ENCODE measurements around the gene SSBP3. TPM values are rescaled to one million over a fixed set of nuclear protein-coding genes. Genes with fewer than 3 reads are reported as not detected.
"Not testable (repeated sequence)": the region's sequence is repeated elsewhere in the genome, so short reads cannot be mapped to it uniquely, and the experiment has no call there.

Gene SSBP3
- total RNA-seq, 1 experiment from 2014 or later: 56.0 TPM

DNA sequence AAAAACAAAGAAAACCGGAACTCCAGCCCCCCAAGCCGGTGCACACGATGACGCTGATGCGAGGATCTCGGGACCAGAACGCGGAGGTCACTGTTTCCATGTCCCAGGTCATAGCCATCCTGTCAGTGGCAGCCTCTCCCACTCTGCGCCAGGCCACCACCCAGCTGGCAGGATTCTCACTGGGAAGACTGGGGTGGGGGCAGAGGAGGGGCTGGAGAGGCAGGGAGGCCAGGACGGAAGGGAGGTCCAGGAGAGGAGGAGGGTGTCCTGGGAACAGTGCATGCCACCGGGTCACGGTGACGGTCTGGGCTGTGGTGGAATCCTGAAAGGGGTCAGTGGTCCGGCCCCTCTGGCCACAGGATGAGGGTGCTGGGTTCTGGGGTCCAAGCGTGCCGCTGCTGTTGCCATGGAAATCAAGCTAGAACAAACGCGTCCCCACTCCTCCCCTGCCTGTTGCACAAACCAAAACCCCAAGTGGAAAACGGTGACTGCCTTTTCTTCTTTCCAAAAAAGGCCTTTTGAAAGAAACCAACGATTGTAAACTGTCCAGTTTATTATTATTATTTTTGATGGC lies 180.1 kb downstream of the SSBP3 start:
- no peaks in the 10 kb centered on the region for H3K9me3 ChIP-seq (replicated peaks)
- H3K27ac ChIP-seq: no peak overlapping the region
- DNase-seq (ENCODE audit: low read depth in 1 of 2, low spot score in 2 of 2): no peak
- H3K27me3 ChIP-seq (replicated peaks): no peaks in the 10 kb centered on the region
- H3K4me3 ChIP-seq: no peak overlapping the region
- peaks cover 36% of the 10 kb centered on the region for H3K4me1 ChIP-seq (replicated peaks)
- peaks cover 82% of the 10 kb centered on the region for H3K36me3 ChIP-seq

DNA sequence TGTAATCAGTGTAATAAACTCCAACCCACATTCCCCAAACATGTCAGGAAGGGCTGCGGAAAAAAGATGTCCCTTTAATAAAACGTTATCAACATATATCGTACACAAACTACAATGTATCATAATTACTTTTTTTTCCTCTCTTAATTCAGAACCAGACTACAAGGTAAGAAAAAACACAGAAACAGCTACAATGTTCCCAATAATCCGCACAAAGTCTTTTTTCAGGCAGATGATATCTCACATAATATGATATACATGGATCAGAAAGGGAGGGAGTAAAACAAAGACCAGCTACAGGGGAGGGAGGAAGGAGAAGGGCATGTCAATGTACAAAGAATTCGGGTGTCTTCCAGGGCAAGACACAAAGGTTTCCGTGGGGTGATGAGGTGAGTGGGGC lies 180.8 kb downstream of the SSBP3 start:
- Histone ChIP-seq H3K27me3 (replicated peaks) (no peaks in the 10 kb centered on the region), H3K9me3 (replicated peaks) (no peaks in the 10 kb centered on the region), H3K36me3 (peaks cover 82% of the 10 kb centered on the region), H3K4me3 (no peak overlapping the region), H3K4me1 (replicated peaks) (peaks cover 36% of the 10 kb centered on the region), H3K27ac (no peak overlapping the region)
- no peak for DNase-seq (ENCODE audit: low read depth in 1 of 2, low spot score in 2 of 2)

DNA sequence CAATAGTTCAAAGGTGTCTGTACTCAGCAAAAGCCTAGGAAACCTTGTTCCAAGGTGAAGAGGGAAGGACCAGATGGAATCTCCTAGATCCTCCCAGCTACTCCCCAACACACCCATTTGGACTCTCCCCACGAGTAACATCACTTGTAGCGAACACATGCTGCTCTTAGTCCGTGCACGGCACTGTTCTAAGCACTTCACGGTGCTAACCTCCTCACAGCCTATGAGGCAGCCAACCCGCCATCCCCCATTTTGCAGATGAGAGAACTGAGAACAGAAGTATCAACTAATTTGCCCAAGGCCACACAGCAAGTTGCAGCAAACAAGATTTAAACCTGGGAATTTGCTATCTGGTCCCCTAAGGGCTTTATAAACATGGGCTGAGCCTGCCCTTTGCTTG lies 182.0 kb downstream of the SSBP3 start:
- Histone ChIP-seq H3K36me3 (peaks cover 84% of the 10 kb centered on the region), H3K4me3 (no peak overlapping the region), H3K9me3 (replicated peaks) (no peaks in the 10 kb centered on the region), H3K27me3 (replicated peaks) (no peaks in the 10 kb centered on the region), H3K4me1 (replicated peaks) (peaks cover 29% of the 10 kb centered on the region), H3K27ac (no peak overlapping the region)
- DNase-seq (ENCODE audit: low read depth in 1 of 2, low spot score in 2 of 2): no peak

DNA sequence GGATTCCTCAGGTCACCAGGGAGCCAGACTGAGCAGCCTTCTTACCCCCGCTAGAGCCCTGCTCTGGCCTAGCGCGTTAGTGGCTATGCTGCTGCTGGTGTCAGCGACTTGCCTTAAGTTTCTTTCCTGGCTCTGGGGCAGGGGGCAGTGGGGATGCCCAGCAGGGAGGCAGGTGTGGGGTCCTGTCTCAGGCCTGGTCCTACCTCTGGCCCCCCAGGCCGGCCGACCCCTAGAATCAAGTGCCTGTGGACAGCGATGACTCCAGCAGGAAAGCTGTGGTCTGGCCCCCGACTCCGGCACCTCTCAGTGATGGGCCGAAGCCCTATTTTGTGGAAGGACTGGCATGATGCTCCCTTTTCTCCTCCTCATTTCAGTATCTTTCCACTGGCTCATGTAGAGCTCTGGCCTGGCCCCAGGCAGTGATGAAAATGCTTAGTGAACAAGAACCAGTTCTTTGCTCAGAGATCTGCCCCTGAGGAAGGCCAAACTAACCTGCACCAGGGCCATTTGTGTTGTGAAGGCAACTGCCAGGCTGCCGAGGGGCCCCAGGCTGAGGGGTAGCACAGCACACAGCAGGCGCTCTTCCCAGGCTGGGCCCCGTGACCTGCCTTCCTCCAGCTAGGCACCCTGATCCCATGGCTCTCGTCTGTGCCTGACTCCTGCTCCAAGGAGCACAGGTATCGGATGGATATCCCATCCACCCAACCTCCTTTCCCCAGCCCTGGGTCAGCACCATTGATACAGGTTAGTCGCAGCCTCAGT lies 182.6 kb downstream of the SSBP3 start:
- no peaks in the 10 kb centered on the region for H3K9me3 ChIP-seq (replicated peaks)
- no peak overlapping the region for H3K27ac ChIP-seq
- no peaks in the 10 kb centered on the region for H3K27me3 ChIP-seq (replicated peaks)
- peaks cover 84% of the 10 kb centered on the region for H3K36me3 ChIP-seq
- peaks cover 23% of the 10 kb centered on the region for H3K4me1 ChIP-seq (replicated peaks)
- DNase-seq (ENCODE audit: low read depth in 1 of 2, low spot score in 2 of 2): no peak
- no peak overlapping the region for H3K4me3 ChIP-seq

DNA sequence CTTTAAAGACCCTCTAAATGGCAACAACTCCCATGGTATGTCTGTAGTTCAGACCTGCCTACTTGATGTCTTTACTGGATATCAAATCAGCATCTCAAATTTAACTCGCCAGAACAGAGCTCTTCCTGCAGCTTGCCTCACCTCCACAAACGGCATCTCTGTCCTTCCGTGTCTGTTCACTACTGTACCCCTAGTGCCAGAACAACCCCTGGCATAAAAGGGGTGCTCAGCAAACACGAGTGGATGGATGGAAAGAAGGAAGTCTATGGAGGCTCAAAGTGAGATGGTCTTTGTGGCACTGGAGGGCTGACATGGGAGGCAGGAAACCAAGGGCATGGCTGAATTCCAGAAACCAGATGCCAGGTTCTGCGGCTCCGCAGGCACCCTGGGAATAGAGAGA lies 183.5 kb downstream of the SSBP3 start:
- H3K27ac ChIP-seq: no peak overlapping the region
- H3K4me3 ChIP-seq: no peak overlapping the region
- H3K4me1 ChIP-seq (replicated peaks): peaks cover 14% of the 10 kb centered on the region

DNA sequence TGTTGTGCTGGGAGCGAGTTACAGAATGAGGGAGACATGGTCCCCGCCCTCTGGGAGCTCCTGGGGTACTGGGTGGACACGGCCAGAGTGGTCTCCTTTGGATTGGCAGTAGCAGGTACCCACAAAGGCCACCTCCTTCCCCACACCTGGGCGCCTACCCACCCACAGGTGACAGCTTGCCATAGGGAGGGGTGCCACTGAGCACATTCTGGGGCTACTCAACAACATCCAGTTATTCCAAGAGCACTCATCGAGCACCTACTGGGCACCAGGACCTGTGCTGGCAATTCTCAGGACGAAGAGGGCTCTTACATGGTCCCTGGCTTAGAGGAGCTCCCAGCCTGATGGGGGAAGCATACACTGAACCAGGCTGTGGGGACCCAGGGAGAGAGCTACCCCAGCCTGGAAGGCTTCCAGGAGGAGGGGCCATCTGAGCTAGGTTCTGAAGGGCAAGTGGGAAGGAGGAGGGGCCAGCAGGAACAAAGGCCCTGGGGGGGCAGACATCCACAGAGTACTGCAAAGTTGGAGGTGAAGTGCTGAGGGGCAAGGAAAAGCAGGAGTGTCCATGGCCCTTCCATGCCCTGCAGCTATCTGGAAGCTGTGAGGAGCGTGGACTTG lies 184.2 kb downstream of the SSBP3 start:
- peaks cover 7% of the 10 kb centered on the region for H3K4me1 ChIP-seq (replicated peaks)
- H3K27ac ChIP-seq: no peak overlapping the region
- H3K4me3 ChIP-seq: no peak overlapping the region
- no peaks in the 10 kb centered on the region for H3K27me3 ChIP-seq (replicated peaks)
- H3K9me3 ChIP-seq (replicated peaks): no peaks in the 10 kb centered on the region
- peaks cover 84% of the 10 kb centered on the region for H3K36me3 ChIP-seq
- no peak for DNase-seq (ENCODE audit: low read depth in 1 of 2, low spot score in 2 of 2)

More for the DNA sequence above, 183.5 kb downstream of the SSBP3 start:
- Histone ChIP-seq H3K9me3 (replicated peaks) (no peaks in the 10 kb centered on the region), H3K36me3 (peaks cover 84% of the 10 kb centered on the region), H3K27me3 (replicated peaks) (no peaks in the 10 kb centered on the region)
- DNase-seq (ENCODE audit: low read depth in 1 of 2, low spot score in 2 of 2): no peak

DNA sequence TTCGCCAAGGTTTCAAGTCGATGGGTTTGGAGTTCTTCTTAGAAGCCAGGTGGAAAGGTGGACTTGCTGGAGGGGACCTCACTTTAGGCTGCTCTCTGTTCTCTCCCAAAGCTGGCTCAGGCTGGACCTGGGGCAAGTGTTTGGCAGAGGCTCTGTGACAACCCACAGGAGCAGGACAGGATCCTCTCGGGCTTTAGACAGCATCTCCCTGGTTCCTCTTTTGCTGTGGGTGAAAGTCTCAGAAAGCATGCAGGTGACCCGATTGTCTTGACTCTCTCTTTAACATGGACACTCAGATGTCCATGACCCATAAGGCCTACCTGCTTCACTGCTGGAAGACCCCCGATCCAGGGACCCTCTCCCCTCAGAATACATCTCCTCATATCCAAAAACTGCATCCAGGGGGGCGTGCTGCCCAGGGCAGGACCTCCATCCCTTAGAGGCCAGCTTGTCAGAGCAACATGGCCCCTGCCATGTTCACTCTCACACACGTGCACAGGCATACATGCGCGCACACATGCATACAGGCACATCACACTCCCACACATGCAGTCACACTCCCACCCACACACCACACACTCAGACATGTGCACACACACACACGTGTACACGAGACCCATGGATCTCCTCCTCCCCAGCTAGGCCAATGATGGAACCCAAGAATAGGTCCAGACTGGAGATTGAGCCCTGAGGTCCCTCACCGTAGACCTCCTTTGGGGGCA lies 184.9 kb downstream of the SSBP3 start:
- Histone ChIP-seq H3K27ac (no peak overlapping the region), H3K9me3 (replicated peaks) (no peaks in the 10 kb centered on the region), H3K27me3 (replicated peaks) (no peaks in the 10 kb centered on the region), H3K4me3 (no peak overlapping the region), H3K36me3 (peaks cover 90% of the 10 kb centered on the region), H3K4me1 (replicated peaks) (peaks cover 6% of the 10 kb centered on the region)
- no peak for DNase-seq (ENCODE audit: low read depth in 1 of 2, low spot score in 2 of 2)

DNA sequence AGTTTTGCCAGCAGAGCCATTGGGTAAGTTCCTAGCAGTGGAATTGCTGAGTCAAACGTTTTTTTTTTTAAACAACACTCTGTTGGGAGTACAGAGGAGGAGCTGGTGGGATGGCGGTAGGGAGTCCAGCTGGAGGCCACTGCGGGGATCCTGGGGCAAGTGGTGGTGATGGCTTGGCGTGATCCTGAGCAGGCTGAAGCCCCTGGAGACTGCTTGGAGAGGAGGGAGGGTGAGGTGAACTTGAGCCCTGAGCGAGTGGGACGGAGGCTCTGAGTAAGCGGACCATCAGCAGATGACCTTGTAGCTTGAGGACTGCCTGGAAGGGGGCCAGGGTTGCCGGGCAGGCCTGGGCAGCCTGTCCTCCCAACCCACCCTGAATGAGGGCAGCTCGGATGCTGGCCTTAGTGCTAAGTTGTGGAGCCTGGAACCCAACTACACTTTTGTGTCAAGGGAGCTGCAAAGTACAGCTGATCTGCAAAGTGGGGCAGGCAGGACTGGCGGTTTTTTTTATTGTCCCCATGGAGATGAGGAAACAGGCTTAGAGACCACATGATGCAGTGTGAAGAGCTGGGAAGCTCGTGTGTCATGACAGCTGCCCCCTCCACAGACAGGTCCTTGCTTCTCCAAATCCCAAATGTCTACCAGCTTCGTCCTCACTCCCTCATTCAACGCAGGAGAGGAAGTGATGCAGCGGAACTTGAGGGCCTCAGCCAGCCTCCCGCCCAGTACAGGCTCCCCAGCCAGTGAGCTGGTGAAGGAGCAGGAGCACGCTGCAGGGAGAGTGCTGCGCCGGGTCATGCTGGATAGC lies 186.0 kb downstream of the SSBP3 start:
- no peaks in the 10 kb centered on the region for H3K27me3 ChIP-seq (replicated peaks)
- H3K36me3 ChIP-seq: peaks cover 90% of the 10 kb centered on the region
- no peak for DNase-seq (ENCODE audit: low read depth in 1 of 2, low spot score in 2 of 2)
- H3K27ac ChIP-seq: no peak overlapping the region
- H3K4me1 ChIP-seq (replicated peaks): peaks cover 6% of the 10 kb centered on the region
- no peaks in the 10 kb centered on the region for H3K9me3 ChIP-seq (replicated peaks)
- no peak overlapping the region for H3K4me3 ChIP-seq

DNA sequence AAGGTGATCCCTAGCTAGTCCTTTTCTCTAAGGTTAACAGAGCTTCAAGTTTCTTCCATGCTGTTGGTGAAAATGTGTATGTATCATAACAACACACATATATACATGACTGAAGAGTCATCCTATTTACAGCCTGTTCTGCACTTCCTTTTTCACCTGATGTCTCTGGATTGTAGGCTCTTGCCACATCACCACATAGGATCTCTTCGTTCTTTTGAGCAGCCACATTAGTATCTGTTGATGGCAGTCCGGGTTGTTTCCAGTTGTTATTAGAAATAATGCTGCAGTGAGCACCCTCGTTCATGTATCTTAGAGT lies 186.5 kb downstream of the SSBP3 start:
- H3K9me3 ChIP-seq (replicated peaks): no peaks in the 10 kb centered on the region
- H3K27me3 ChIP-seq (replicated peaks): no peaks in the 10 kb centered on the region
- peaks cover 6% of the 10 kb centered on the region for H3K4me1 ChIP-seq (replicated peaks)
- no peak for DNase-seq (ENCODE audit: low read depth in 1 of 2, low spot score in 2 of 2)
- no peak overlapping the region for H3K27ac ChIP-seq
- no peak overlapping the region for H3K4me3 ChIP-seq
- H3K36me3 ChIP-seq: peaks cover 93% of the 10 kb centered on the region

DNA sequence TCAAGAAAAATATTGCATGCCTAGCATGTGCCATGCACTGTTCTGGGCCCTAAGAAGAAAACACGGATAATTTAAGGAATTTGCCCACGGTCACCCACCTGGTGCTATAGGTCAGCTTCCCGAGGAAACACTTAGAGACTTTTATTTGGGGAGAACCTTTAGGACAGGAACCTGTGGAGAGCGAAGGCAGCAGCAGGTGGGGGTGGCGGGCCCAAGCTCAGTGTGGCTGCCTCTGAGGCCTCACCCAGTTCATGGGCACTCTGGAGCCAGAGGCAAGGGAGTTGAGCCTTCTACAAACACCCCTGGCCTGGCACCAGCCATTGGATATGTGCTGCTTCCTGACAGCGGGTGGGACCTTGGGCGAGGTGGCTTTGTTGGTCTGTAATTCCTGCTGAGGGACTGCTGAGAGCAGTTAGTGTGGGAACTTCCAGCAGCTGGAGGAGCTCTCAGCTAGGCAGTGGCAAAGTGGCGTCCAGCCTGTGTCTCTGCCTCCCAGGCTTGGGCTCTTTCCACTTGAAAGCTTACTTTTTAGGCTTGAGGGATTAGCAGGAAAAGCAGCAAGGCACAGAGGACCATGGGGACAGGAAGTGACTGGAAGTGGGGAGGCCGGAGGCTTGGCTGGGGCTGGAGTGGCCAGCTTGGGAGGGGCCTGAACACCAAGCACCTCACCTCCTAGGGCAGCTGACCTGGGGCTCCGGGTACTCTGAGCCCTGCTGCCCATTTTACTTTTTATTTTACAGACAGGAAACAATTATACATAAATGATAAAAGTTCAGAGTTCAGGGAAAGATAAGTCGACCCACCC lies 187.1 kb downstream of the SSBP3 start:
- DNase-seq (ENCODE audit: low read depth in 1 of 2, low spot score in 2 of 2): no peak
- no peaks in the 10 kb centered on the region for H3K27me3 ChIP-seq (replicated peaks)
- H3K27ac ChIP-seq: no peak overlapping the region
- peaks cover 6% of the 10 kb centered on the region for H3K4me1 ChIP-seq (replicated peaks)
- H3K9me3 ChIP-seq (replicated peaks): no peaks in the 10 kb centered on the region
- peaks cover 95% of the 10 kb centered on the region for H3K36me3 ChIP-seq
- no peak overlapping the region for H3K4me3 ChIP-seq

DNA sequence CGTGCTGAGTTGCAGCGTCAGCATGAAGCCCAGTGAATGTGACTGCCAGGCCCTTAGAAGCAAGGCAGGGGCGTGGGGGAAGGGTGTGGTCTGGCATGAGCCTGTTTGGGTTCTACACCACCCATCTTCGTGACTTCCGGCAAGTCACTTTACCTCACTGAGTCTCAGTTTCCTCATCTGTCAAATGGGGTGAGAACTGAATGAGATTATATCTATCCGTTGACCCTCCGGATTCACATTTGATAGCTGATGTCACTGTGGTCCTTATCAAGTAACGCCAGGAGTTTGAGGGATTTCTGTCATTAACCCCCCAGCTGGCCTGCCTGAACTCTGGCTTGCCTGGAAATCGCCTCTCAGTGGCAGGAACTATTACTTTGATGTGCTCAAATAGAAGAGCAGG lies 190.7 kb downstream of the SSBP3 start:
- no peak overlapping the region for H3K4me3 ChIP-seq
- no peaks in the 10 kb centered on the region for H3K9me3 ChIP-seq (replicated peaks)
- H3K36me3 ChIP-seq: peaks cover 100% of the 10 kb centered on the region
- no peaks in the 10 kb centered on the region for H3K27me3 ChIP-seq (replicated peaks)
- H3K4me1 ChIP-seq (replicated peaks): no peaks in the 10 kb centered on the region
- H3K27ac ChIP-seq: no peak overlapping the region
- no peak for DNase-seq (ENCODE audit: low read depth in 1 of 2, low spot score in 2 of 2)

DNA sequence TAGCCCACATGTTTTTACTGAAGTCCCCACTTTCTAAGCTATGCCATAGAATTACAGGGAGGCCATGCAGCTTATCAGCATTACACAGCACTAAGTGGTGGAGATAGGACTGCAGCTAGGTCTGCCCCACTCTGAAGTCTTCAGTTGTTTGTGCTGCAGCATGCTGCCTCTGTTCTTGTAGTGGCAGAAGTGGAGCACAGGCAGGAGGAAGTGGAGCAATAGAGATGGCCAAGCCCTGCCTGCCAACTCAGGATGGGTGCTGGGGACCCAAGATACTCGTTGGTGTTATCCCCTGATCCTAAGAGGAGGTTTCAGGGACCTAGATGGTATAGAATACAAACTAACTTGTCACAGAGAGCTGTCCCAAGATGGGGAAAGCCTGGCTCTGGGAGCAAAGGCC lies 193.3 kb downstream of the SSBP3 start:
- Histone ChIP-seq H3K4me1 (replicated peaks) (no peaks in the 10 kb centered on the region), H3K4me3 (no peak overlapping the region), H3K9me3 (replicated peaks) (no peaks in the 10 kb centered on the region), H3K27me3 (replicated peaks) (no peaks in the 10 kb centered on the region), H3K36me3 (peaks cover 93% of the 10 kb centered on the region), H3K27ac (no peak overlapping the region)
- no peak for DNase-seq (ENCODE audit: low read depth in 1 of 2, low spot score in 2 of 2)

DNA sequence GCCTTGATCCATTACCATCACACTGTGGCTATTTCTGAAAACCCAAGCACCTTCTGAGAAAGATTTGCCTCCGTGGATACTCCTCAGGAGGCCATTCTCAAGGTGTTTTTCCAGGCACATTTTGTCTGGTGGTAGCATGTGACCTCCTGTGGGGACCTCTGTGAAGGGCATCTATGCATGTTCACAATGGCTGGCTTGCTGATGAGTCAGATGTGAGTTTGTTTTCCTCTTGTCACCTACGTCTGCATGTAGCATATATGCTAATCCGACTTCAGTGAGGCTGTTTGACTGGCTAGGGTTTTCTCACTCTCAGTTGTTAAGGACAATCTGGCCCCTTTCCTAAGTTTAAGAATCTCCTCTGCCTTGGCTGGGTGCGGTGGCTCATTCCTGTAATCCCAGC lies 198.3 kb downstream of the SSBP3 start:
- H3K9me3 ChIP-seq (replicated peaks); H3K27ac ChIP-seq; H3K4me1 ChIP-seq (replicated peaks); DNase-seq (ENCODE audit: low read depth in 1 of 2, low spot score in 2 of 2); H3K27me3 ChIP-seq (replicated peaks); H3K4me3 ChIP-seq: not testable (repeated sequence)
- peaks cover 85% of the 10 kb centered on the region for H3K36me3 ChIP-seq
